ENCODE data around the gene CNOT10.
A peak's percentile ranks its signal among the peaks of the same experiment; 100 is the strongest.

CNOT10 gene

GRCh38 chr3:32816439-32817256, 131.7 kb downstream of the CNOT10 start:
- no peak for TF ChIP-seq CTCF (IDR thresholded peaks at IDR 0.05; ENCODE audit: low read depth, low read length)
- TF ChIP-seq MYC (IDR thresholded peaks at IDR 0.05; ENCODE audit: low read depth, low read length), result peak; percentile 11; the same call in 1 of the 2 replicates
- TF ChIP-seq MAX (IDR thresholded peaks at IDR 0.05; ENCODE audit: low read depth, low read length), result peak; percentile 24; the same call in 1 of the 2 replicates
- no peak for TF ChIP-seq POLR2A (IDR thresholded peaks at IDR 0.05; ENCODE audit: extremely low read depth, insufficient read length)
- peak; percentile 82 for DNase-seq (ENCODE audit: low read depth)
- H3K4me3 ChIP-seq (ENCODE audit: low read depth, low read length), result peak overlapping the region; percentile 62

- peak overlapping the region; percentile 76 for H3K4me3 ChIP-seq (ENCODE audit: low read depth, low read length)
- peak; percentile 69 for DNase-seq (ENCODE audit: low read depth)
- TF ChIP-seq MAX (IDR thresholded peaks at IDR 0.05; ENCODE audit: low read depth, low read length) (peak; percentile 43), CTCF (IDR thresholded peaks at IDR 0.05; ENCODE audit: low read depth, low read length) (no peak), MYC (IDR thresholded peaks at IDR 0.05; ENCODE audit: low read depth, low read length) (no peak), POLR2A (IDR thresholded peaks at IDR 0.05; ENCODE audit: extremely low read depth, insufficient read length) (no peak)
These were observed 132.2 kb downstream of the CNOT10 start for GRCh38 chr3:32817257-32817557.

GRCh38 chr3:32817558-32818228, 132.7 kb downstream of the CNOT10 start, which contains the start of gene TRIM71:
TRIM71 (plus strand) TSS chr3:32817997; CDS start chr3:32818081, 84 bp downstream.
- DNase-seq (ENCODE audit: low read depth), result peak; percentile 78
- peak within 1 kb of the TSS; percentile 76 for H3K4me3 ChIP-seq (ENCODE audit: low read depth, low read length)
- TF ChIP-seq MAX (IDR thresholded peaks at IDR 0.05; ENCODE audit: low read depth, low read length) (no peak; the same call in 1 of the 2 replicates), CTCF (IDR thresholded peaks at IDR 0.05; ENCODE audit: low read depth, low read length) (no peak), MYC (IDR thresholded peaks at IDR 0.05; ENCODE audit: low read depth, low read length) (no peak), POLR2A (IDR thresholded peaks at IDR 0.05; ENCODE audit: extremely low read depth, insufficient read length) (no peak)

- no peak for TF ChIP-seq MYC (IDR thresholded peaks at IDR 0.05; ENCODE audit: low read depth, low read length)
- no peak for TF ChIP-seq MAX (IDR thresholded peaks at IDR 0.05; ENCODE audit: low read depth, low read length)
- TF ChIP-seq POLR2A (IDR thresholded peaks at IDR 0.05; ENCODE audit: extremely low read depth, insufficient read length), result no peak
- TF ChIP-seq CTCF (IDR thresholded peaks at IDR 0.05; ENCODE audit: low read depth, low read length), result no peak
- peak; percentile 58 for DNase-seq (ENCODE audit: low read depth)
- H3K4me3 ChIP-seq (ENCODE audit: low read depth, low read length), result peak overlapping the region; percentile 76
These were observed 133.4 kb downstream of the CNOT10 start for GRCh38 chr3:32818229-32818969.

GRCh38 chr3:32818970-32819511, 134.1 kb downstream of the CNOT10 start:
- DNase-seq (ENCODE audit: low read depth), result no peak
- TF ChIP-seq MYC (IDR thresholded peaks at IDR 0.05; ENCODE audit: low read depth, low read length) (no peak), MAX (IDR thresholded peaks at IDR 0.05; ENCODE audit: low read depth, low read length) (no peak), POLR2A (IDR thresholded peaks at IDR 0.05; ENCODE audit: extremely low read depth, insufficient read length) (no peak), CTCF (IDR thresholded peaks at IDR 0.05; ENCODE audit: low read depth, low read length) (no peak)

More at GRCh38 chr3:32818970-32819511, 134.1 kb downstream of the CNOT10 start:
- peak overlapping the region; percentile 72 for H3K4me3 ChIP-seq (ENCODE audit: low read depth, low read length)

Measured in NB4 (cell line).